Kidney (tissue), 14 donors: ENCODE results near the gene IL17C. TPM values are rescaled to one million over a fixed set of nuclear protein-coding genes. Genes with fewer than 3 reads are reported as not detected.

Experiments
- DNase-seq, 5 donors: peaks; one replicate each; pipeline ENCODE4 v3.0.0-alpha.2; 2013 to 2020
- FAIRE-seq: peaks from 2 replicates; lab custom pipeline; 2012; peaks lifted over from hg19 to GRCh38; lab: Jason Lieb, UNC
- H3K27ac ChIP-seq, 2 donors: one replicate each; pipeline ENCODE4 v1.7.0; 2013; ENCODE audit warnings: low read depth in 2 of 2, low read length in 2 of 2, inconsistent platforms in 1 of 2
- H3K27me3 ChIP-seq: one replicate; pipeline ENCODE4 v1.7.1; 2013; ENCODE audit warnings: low read length, inconsistent platforms; ENCODE audit not compliant: control insufficient read depth, insufficient read depth
- H3K36me3 ChIP-seq, 3 donors: one replicate each; pipeline versions ENCODE4 v1.7.0 to v1.7.1; 2013; ENCODE audit warnings: low read length in 3 of 3, control low read depth in 1 of 3, inconsistent platforms in 1 of 3; ENCODE audit not compliant: insufficient read depth in 3 of 3, control insufficient read depth in 2 of 3
- H3K4me1 ChIP-seq, 3 donors: one replicate each; pipeline versions ENCODE4 v1.7.0 to v1.7.1; 2013; ENCODE audit warnings: low read length in 3 of 3, inconsistent platforms in 1 of 3, low read depth in 1 of 3; ENCODE audit not compliant: control insufficient read depth in 2 of 3, insufficient read depth in 2 of 3
- H3K4me3 ChIP-seq, 3 donors: one replicate each; pipeline versions ENCODE4 v1.7.0 to v1.8.1; 2013; ENCODE audit warnings: low read length in 3 of 3, control low read depth in 1 of 3, inconsistent platforms in 1 of 3
- H3K9ac ChIP-seq, 3 donors: one replicate each; pipeline versions ENCODE4 v1.7.0 to v1.7.1; 2013; ENCODE audit warnings: low read length in 3 of 3, control low read depth in 1 of 3, inconsistent platforms in 1 of 3
- H3K9me3 ChIP-seq, 3 donors: one replicate each; pipeline versions ENCODE4 v1.7.0 to v1.7.1; 2013; ENCODE audit warnings: low read length in 3 of 3, control low read depth in 1 of 3, inconsistent platforms in 1 of 3; ENCODE audit not compliant: control insufficient read depth in 2 of 3, insufficient read depth in 1 of 3
- CTCF ChIP-seq: IDR thresholded peaks from 3 replicates; pipeline ENCODE4 v1.5.1; 2012; ENCODE audit warnings: mild to moderate bottlenecking, moderate library complexity, borderline replicate concordance; ENCODE audit not compliant: insufficient read depth; ENCODE audit errors: extremely low read depth
- intact Hi-C: fragments of 100-400 bp; cut with DNase I; formaldehyde crosslinking; loops from one replicate; pipeline ENCODE4 v1.11.1; 2022
- polyA plus RNA-seq: library from polyadenylated mRNA; stranded (reverse); fragments of 350-450 nt; fragmentation: Illumina TruSeq; extraction: RNeasy Lipid Tissue Mini Kit (QIAGEN cat#74804); gene quantifications from one replicate; pipeline ENCODE4 v1.2.3, GENCODE V29; 2014; ENCODE audit warnings: low read depth, low replicate concordance; ENCODE audit not compliant: insufficient read depth
- total RNA-seq: library from RNA; stranded (reverse); fragmentation: NEBNext Ultra II Directional; extraction: Animal tissue kit (Norgen Biotek cat#: 25700); gene quantifications from one replicate; pipeline ENCODE4 v1.2.1, GENCODE V29; 2021
- donor health status: control.
- donor health status: control.
- donor health status: control.
- donor health status: control.
- donor health status: control.
- donor health status: DM: yes; HTN: yes; CAD: no.
- donor health status: Normal renal cell carcinoma (clear cell type).

IL17C gene
- total and polyA plus RNA-seq, 2 donors from 2014 or later, result not detected

- peaks cover 0 to 27% (median 15%) of the 10 kb centered on the region in 3 donors for H3K36me3 ChIP-seq
- intact Hi-C loops, result no loop called here
Observed at GRCh38 chr16:88618956-88619667, 19.3 kb upstream of the IL17C start.

DNA sequence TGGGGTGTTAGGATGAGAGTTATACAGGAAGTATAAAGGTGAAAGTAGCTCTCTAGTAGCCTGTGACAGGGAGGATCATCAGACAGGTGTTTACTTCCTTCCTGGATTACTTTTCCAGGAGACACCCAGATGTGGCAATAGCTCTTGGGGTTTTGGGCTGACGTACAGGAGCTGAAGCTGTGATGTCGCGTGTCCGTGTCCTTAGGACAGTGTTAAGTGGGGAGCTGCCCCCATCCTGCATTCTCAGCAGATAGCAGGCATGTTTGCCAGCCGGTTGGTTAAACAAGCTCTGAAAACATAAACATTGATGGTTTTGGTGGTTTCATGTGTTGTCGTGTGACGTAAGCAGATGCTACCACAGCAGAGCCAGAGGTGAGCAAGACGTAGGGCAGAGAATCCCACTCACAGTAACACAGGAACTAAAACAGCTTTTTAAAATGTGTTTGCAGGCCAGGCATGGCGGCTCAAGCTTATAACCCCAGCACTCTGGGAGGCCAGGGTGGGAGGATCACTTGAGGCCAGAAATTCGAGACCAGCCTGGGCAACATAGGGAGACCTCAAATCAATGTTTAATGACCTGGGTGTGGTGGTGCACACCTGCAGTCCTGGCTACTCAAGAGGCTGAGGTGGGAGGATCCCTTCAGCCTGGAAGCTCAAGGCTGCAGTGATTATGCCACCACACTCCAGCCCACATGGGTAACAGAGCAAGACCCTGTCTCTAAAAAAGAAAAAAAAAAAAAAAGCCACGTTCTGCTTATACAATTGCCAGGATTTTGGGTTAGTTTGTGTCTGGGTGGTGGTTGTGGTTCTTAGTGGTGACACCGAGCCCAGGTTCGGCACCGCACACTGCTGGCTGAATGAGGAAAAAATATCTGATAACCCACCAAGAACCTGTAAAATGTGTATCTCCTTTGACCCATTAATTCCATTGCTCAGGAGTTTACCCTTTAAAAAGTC is 18.2 kb upstream of the IL17C start:
- no peaks in the 10 kb centered on the region for H3K9me3 ChIP-seq
- peaks cover 0 to 35% (median 13%) of the 10 kb centered on the region in 3 donors for H3K36me3 ChIP-seq
- FAIRE-seq (no peak), DNase-seq (no peak)
- H3K27me3 ChIP-seq, result no peaks in the 10 kb centered on the region
- no peak overlapping the region for H3K27ac ChIP-seq
- no peak for TF ChIP-seq CTCF
- no peaks in the 10 kb centered on the region for H3K4me1 ChIP-seq
- intact Hi-C loops, result no loop called here
- H3K4me3 ChIP-seq, result no peak overlapping the region
- no peak overlapping the region for H3K9ac ChIP-seq

More at GRCh38 chr16:88618956-88619667, 19.3 kb upstream of the IL17C start:
- H3K4me3 ChIP-seq, result no peak overlapping the region
- no peaks in the 10 kb centered on the region for H3K27me3 ChIP-seq
- H3K27ac ChIP-seq, result no peak overlapping the region
- H3K4me1 ChIP-seq, result no peaks in the 10 kb centered on the region
- no peak overlapping the region for H3K9ac ChIP-seq
- no peaks in the 10 kb centered on the region for H3K9me3 ChIP-seq
- no peak for DNase-seq
- FAIRE-seq, result no peak
- no peak for TF ChIP-seq CTCF

DNA sequence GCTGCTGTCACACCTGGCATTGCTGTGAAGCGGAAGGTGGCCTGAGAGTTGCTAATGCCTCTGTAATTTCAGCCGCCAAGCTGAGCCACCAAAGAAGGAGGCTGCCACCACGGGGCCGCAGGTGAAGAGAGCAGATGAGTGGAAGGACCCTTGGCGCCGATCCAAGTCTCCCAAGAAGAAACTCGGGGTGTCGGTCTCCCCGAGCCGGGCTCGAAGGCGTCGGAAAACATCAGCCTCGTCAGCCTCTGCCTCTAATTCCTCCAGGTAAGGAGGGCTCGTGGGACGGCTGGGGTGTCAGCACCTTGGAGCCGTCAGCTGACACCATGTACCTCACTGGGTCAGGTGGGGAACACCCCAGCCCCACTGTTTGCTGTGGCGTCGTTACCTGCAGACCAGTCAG is 16.2 kb upstream of the IL17C start:
- no peaks in the 10 kb centered on the region for H3K27me3 ChIP-seq
- no peak for DNase-seq
- no peaks in the 10 kb centered on the region for H3K4me1 ChIP-seq
- H3K9ac ChIP-seq, result no peak overlapping the region
- no peak overlapping the region for H3K27ac ChIP-seq
- FAIRE-seq, result no peak
- intact Hi-C loops, result no loop called here
- H3K9me3 ChIP-seq, result no peaks in the 10 kb centered on the region
- H3K36me3 ChIP-seq, result peaks cover 0 to 40% (median 15%) of the 10 kb centered on the region in 3 donors
- TF ChIP-seq CTCF, result no peak
- no peak overlapping the region for H3K4me3 ChIP-seq
